Naive thymus-derived CD4-positive, alpha-beta T cell (primary cell): Measurements from ENCODE around the gene HHLA2. TPM values are rescaled to one million over a fixed set of nuclear protein-coding genes. Genes with fewer than 3 reads are reported as not detected.
A peak's percentile ranks its signal among the peaks of the same experiment; 100 is the strongest.

Source experiments
- ATAC-seq: fragments of 150-1000 bp; cut with Tn5 transposase; 2 replicates; pipeline ENCODE4 v1.10.0; 2021; ENCODE audit warnings: mild to moderate bottlenecking, moderate library complexity
- CTCF ChIA-PET: fragments of 350-600 bp; sonication (Branson Sonifier 250); formaldehyde crosslinking; loops from one replicate; lab custom pipeline; 2021; ENCODE audit warnings: antibody characterized with exemption; lab: Charles Lee
- POLR2A ChIA-PET: fragments of 350-600 bp; sonication (Branson Sonifier 250); formaldehyde crosslinking; loops from one replicate; lab custom pipeline; 2021; ENCODE audit warnings: antibody characterized with exemption, inconsistent platforms; lab: Charles Lee
- DNase-seq, 9 donors: peaks; one replicate each; pipeline versions ENCODE4 v3.0.0 to v3.0.0-alpha.2; 2020 to 2022; ENCODE audit warnings: mixed read lengths in 1 of 9
- H3K27ac ChIP-seq: one replicate; pipeline ENCODE4 v1.7.0; 2013; ENCODE audit warnings: mild to moderate bottlenecking, low read depth, low read length, moderate library complexity
- H3K27me3 ChIP-seq, 2 donors: one replicate each; pipeline ENCODE4 v1.7.0; 2013; ENCODE audit warnings: low read length in 2 of 2, mild to moderate bottlenecking in 2 of 2, moderate library complexity in 2 of 2; ENCODE audit not compliant: control insufficient read depth in 2 of 2, insufficient read depth in 2 of 2
- H3K36me3 ChIP-seq, 3 experiments: 1 replicate in 2 of 3; 2 replicates in 1 of 3; pipeline ENCODE4 v1.7.0; 2013; ENCODE audit warnings: low read length in 3 of 3, mild to moderate bottlenecking in 3 of 3, moderate library complexity in 1 of 3; ENCODE audit not compliant: insufficient read depth in 3 of 3, control insufficient read depth in 2 of 3
- H3K4me1 ChIP-seq, 2 donors: one replicate each; pipeline ENCODE4 v1.7.0; 2013; ENCODE audit warnings: low read length in 2 of 2, mild to moderate bottlenecking in 2 of 2, moderate library complexity in 1 of 2; ENCODE audit not compliant: control insufficient read depth in 2 of 2, insufficient read depth in 2 of 2
- H3K4me3 ChIP-seq: 2 replicates; pipeline ENCODE4 v1.7.0; 2013; ENCODE audit warnings: mild to moderate bottlenecking, low read length
- H3K9me3 ChIP-seq, 3 experiments: 1 replicate in 2 of 3; 2 replicates in 1 of 3; pipeline ENCODE4 v1.7.0; 2013; ENCODE audit warnings: low read length in 3 of 3; ENCODE audit not compliant: control insufficient read depth in 2 of 3
- H3K27ac Mint-ChIP-seq, 9 donors: one replicate each; pipeline ENCODE4 v1.8.0; 2020 to 2022; ENCODE audit warnings: mixed read lengths in 9 of 9, mild to moderate bottlenecking in 8 of 9, moderate library complexity in 5 of 9, inconsistent platforms in 2 of 9
- H3K27me3 Mint-ChIP-seq, 5 donors: one replicate each; pipeline ENCODE4 v1.8.0; 2021 to 2022; ENCODE audit warnings: mixed read lengths in 5 of 5, mild to moderate bottlenecking in 1 of 5
- H3K36me3 Mint-ChIP-seq, 5 donors: one replicate each; pipeline ENCODE4 v1.8.0; 2020 to 2022; ENCODE audit warnings: mixed read lengths in 5 of 5, mild to moderate bottlenecking in 3 of 5, inconsistent platforms in 1 of 5
- H3K4me1 Mint-ChIP-seq, 7 donors: one replicate each; pipeline ENCODE4 v1.8.0; 2020 to 2022; ENCODE audit warnings: mixed read lengths in 7 of 7, mild to moderate bottlenecking in 3 of 7, inconsistent platforms in 1 of 7
- H3K4me3 Mint-ChIP-seq, 10 donors: one replicate each; pipeline ENCODE4 v1.8.0; 2020 to 2022; ENCODE audit warnings: mild to moderate bottlenecking in 10 of 10, mixed read lengths in 10 of 10, moderate library complexity in 6 of 10, inconsistent platforms in 2 of 10
- H3K9me3 Mint-ChIP-seq, 11 donors: one replicate each; pipeline ENCODE4 v1.8.0; 2020 to 2022; ENCODE audit warnings: mixed read lengths in 11 of 11, mild to moderate bottlenecking in 4 of 11, inconsistent platforms in 1 of 11, moderate library complexity in 1 of 11
- intact Hi-C, 2 donors: fragments of 100-400 bp; cut with micrococcal nuclease; formaldehyde crosslinking; loops; one replicate each; pipeline ENCODE4 v1.15.1; 2023
- polyA plus RNA-seq, 2 donors: library from polyadenylated mRNA; unstranded; fragments of 300-500 nt; fragmentation: Illumina TruSeq; gene quantifications; one replicate each; pipeline ENCODE4 v1.2.3, GENCODE V29; 2021
- total RNA-seq, 6 experiments: library from RNA in 5 of 6; stranded (reverse) in 5 of 6; gene quantifications; 1 replicate in 5 of 6; 2 replicates in 1 of 6; pipeline ENCODE4 v1.2.3 and lab custom pipeline; 2021 to 2026

Gene HHLA2
- total and polyA plus RNA-seq, 7 experiments from 2014 or later = 0.13 to 4.5 (median 0.34) TPM; not detected in 1

DNA sequence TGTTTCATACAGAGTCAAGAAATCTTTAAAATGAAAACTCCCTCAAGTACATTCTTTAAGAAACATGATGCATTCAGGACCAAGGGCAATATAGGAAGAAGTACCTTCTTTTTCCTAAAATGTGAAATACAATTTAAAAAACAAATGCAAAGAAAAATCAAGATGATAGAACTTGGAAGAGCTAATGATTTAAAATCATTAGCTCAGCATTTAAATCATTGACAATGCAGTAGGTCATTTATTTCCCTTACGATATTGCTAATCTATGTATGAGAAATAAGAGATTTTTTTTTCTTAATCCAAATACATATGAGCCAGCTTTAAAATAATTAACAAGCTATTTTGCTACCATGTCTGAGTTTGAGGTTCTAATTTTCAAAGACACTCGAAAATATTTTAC, 105.5 kb downstream of the HHLA2 start:
- Mint-ChIP-seq H3K27ac (no peak overlapping the region), H3K36me3 (peaks cover 0 to 4% (median 0%) of the 10 kb centered on the region in 5 donors), H3K4me3 (no peak overlapping the region), H3K4me1 (peaks cover 0 to 6% (median 2%) of the 10 kb centered on the region in 7 donors), H3K9me3 (peaks cover 0 to 8% (median 0%) of the 10 kb centered on the region in 11 donors), H3K27me3 (peaks cover 0 to 4% (median 0%) of the 10 kb centered on the region in 5 donors)
- Histone ChIP-seq H3K27me3 (no peaks in the 10 kb centered on the region), H3K27ac (no peak overlapping the region), H3K9me3 (no peaks in the 10 kb centered on the region), H3K4me3 (no peak overlapping the region), H3K4me1 (no peaks in the 10 kb centered on the region), H3K36me3 (no peaks in the 10 kb centered on the region)
- CTCF ChIA-PET = no interaction called here
- no peak for ATAC-seq
- DNase-seq = no peak
- intact Hi-C loops = loop anchor here (10.0 kb wide), 3 partner anchors 467 to 727 kb away; no protein-coding TSS in a partner anchor
- POLR2A ChIA-PET = no interaction called here

DNA sequence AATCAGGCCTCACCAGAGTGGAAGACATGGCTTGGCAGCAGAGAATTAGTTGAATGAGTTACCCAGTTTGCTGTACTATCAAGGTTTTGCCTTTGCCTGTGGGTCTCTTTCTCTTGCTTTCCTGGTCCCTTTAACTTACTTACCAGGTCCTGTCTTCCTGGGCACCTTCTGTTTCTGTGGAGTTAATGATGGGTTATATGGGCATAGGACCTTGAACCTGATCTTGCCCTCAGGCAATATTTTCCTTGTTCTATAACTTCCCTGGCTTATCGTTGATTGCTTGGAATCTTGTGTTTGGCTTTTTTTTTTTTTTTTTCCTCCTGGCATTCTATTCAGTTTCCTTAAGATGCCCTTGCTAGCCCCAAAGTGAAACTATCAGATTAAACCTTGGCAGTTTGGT, 106.8 kb downstream of the HHLA2 start:
- POLR2A ChIA-PET = no interaction called here
- H3K27ac Mint-ChIP-seq = no peak overlapping the region
- no peak overlapping the region for H3K27ac ChIP-seq

DNA sequence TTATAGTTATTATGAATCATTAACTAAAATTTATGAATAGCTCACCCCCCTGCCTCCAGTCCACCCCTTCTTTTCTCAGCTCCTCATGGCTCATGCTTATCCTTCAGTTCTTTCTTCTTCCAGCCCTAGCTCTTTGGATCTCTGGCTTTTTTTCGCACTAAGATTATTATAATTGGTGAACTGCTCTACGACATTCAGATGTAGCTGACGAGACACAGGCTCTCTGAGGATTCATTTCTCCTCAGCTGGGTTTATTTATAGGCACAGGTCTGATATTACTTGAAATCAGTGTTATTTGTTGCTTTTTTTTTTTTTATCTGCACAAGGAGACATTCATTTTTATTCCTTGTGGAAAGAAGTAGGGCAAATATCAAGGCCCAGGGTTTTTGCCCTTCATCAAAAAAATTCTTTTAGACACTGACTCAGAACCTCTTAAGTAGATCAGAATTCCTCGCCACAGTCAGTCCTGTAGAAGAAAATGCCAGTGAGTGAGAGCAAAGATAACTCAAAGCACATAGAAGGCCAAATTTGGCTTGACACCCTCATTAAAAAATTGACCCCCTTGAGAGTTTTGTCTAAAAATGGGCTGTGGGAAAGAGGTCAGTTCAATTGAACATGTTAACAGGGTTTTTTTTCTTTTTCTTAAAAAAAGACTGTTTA, 107.5 kb downstream of the HHLA2 start:
- H3K27me3 Mint-ChIP-seq = no peaks in the 10 kb centered on the region
- Histone ChIP-seq H3K36me3 (no peaks in the 10 kb centered on the region), H3K4me3 (no peak overlapping the region), H3K4me1 (no peaks in the 10 kb centered on the region), H3K27ac (no peak overlapping the region), H3K27me3 (no peaks in the 10 kb centered on the region), H3K9me3 (no peaks in the 10 kb centered on the region)
- no peak overlapping the region for H3K27ac Mint-ChIP-seq
- intact Hi-C loops = loop anchor here (10.0 kb wide), 3 partner anchors 469 to 729 kb away; no protein-coding TSS in a partner anchor
- ChIA-PET POLR2A (no interaction called here), CTCF (no interaction called here)
- ATAC-seq (no peak), DNase-seq (no peak)
- H3K9me3 Mint-ChIP-seq = peaks cover 0 to 8% (median 0%) of the 10 kb centered on the region in 11 donors
- H3K4me3 Mint-ChIP-seq = no peak overlapping the region
- peaks cover 0 to 6% (median 2%) of the 10 kb centered on the region in 7 donors for H3K4me1 Mint-ChIP-seq
- peaks cover 0 to 4% (median 0%) of the 10 kb centered on the region in 5 donors for H3K36me3 Mint-ChIP-seq

More for the DNA sequence above, 106.8 kb downstream of the HHLA2 start:
- Histone ChIP-seq H3K36me3 (no peaks in the 10 kb centered on the region), H3K4me3 (no peak overlapping the region), H3K4me1 (no peaks in the 10 kb centered on the region), H3K9me3 (no peaks in the 10 kb centered on the region), H3K27me3 (no peaks in the 10 kb centered on the region)
- peaks cover 0 to 4% (median 0%) of the 10 kb centered on the region in 5 donors for H3K36me3 Mint-ChIP-seq
- ATAC-seq = no peak
- no peaks in the 10 kb centered on the region for H3K27me3 Mint-ChIP-seq
- peaks cover 0 to 6% (median 2%) of the 10 kb centered on the region in 7 donors for H3K4me1 Mint-ChIP-seq
- intact Hi-C loops = loop anchor here (10.0 kb wide), 3 partner anchors 468 to 728 kb away; no protein-coding TSS in a partner anchor
- H3K4me3 Mint-ChIP-seq = no peak overlapping the region
- DNase-seq = no peak
- CTCF ChIA-PET = interaction anchor here (0.6 kb wide), 1 partner anchor 460 kb away, joined by 5 read pairs; no protein-coding TSS in a partner anchor
- H3K9me3 Mint-ChIP-seq = peaks cover 0 to 8% (median 0%) of the 10 kb centered on the region in 11 donors

- no peak overlapping the region for H3K27ac ChIP-seq
- no peaks in the 10 kb centered on the region for H3K36me3 ChIP-seq
- no peak for DNase-seq
- peaks cover 0 to 6% (median 2%) of the 10 kb centered on the region in 7 donors for H3K4me1 Mint-ChIP-seq
- H3K4me3 Mint-ChIP-seq = no peak overlapping the region
- CTCF ChIA-PET = interaction anchor here (0.6 to 1.9 kb wide), 6 partner anchors 13 to 728 kb away, joined by 3 to 6 read pairs (median 4); no protein-coding TSS in a partner anchor
- no peak overlapping the region for H3K4me3 ChIP-seq
- ATAC-seq = no peak
- peaks cover 0 to 4% (median 0%) of the 10 kb centered on the region in 5 donors for H3K36me3 Mint-ChIP-seq
- no peaks in the 10 kb centered on the region for H3K4me1 ChIP-seq
- POLR2A ChIA-PET = no interaction called here
- no peaks in the 10 kb centered on the region for H3K27me3 ChIP-seq
- no peaks in the 10 kb centered on the region for H3K9me3 ChIP-seq
- intact Hi-C loops = loop anchor here (10.0 kb wide), 3 partner anchors 470 to 730 kb away; no protein-coding TSS in a partner anchor
- no peak overlapping the region for H3K27ac Mint-ChIP-seq
- H3K27me3 Mint-ChIP-seq = no peaks in the 10 kb centered on the region
- peaks cover 0 to 8% (median 0%) of the 10 kb centered on the region in 11 donors for H3K9me3 Mint-ChIP-seq
Measured at GRCh38 chr3:108404368-108404767, 108.0 kb downstream of the HHLA2 start.

DNA sequence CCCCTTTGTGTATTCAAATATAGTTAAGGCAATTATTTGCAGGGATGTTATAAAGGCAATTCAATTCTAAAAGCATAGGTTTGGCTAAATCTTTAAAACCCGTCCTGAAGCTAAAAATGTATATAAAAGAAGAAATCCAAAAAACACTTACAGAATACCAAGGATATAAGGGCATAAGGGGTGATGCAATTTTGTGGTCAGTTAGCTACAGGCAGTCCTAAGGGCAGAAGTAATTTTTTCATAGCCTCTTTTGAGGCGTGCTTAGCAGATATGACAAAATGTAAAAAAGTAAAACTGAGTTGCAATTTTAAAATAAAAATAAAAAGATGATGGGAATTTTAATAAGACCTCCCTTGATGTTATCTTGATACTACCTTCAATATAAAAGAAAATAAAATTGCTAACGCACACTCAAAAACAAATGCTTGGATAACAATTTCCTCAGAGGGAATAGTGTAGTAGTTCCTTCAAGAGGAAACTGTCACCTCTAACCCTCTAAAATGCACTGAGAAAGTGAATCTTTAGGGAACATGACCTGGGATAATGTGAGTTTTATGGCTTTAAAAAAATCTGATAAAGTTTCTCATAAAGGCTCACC, 109.8 kb downstream of the HHLA2 start:
- H3K9me3 Mint-ChIP-seq = no peaks in the 10 kb centered on the region
- CTCF ChIA-PET = interaction anchor here (1.0 to 1.9 kb wide), 3 partner anchors 468 to 478 kb away, joined by 3 to 6 read pairs (median 5); no protein-coding TSS in a partner anchor
- no peaks in the 10 kb centered on the region for H3K27me3 ChIP-seq
- H3K4me1 ChIP-seq = no peaks in the 10 kb centered on the region
- no peak overlapping the region for H3K4me3 ChIP-seq
- peaks cover 0 to 3% (median 0%) of the 10 kb centered on the region in 5 donors for H3K27me3 Mint-ChIP-seq
- H3K27ac ChIP-seq = no peak overlapping the region
- ATAC-seq = no peak
- H3K4me3 Mint-ChIP-seq = no peak overlapping the region
- no peaks in the 10 kb centered on the region for H3K9me3 ChIP-seq
- DNase-seq = no peak
- POLR2A ChIA-PET = no interaction called here
- H3K27ac Mint-ChIP-seq = peak overlapping the region in 1 of 9 donors; percentile 2
- H3K4me1 Mint-ChIP-seq = peaks cover 0 to 6% (median 2%) of the 10 kb centered on the region in 7 donors
- H3K36me3 ChIP-seq = no peaks in the 10 kb centered on the region
- intact Hi-C loops = loop anchor here (1.0 to 10.0 kb wide), 11 partner anchors 183 to 1170 kb away; partner anchors contain the start of gene IFT57 (in 2 of the 2)
- no peaks in the 10 kb centered on the region for H3K36me3 Mint-ChIP-seq

- CTCF ChIA-PET = interaction anchor here (1.0 to 1.1 kb wide), 2 partner anchors 14 to 479 kb away, joined by 3 read pairs; no protein-coding TSS in a partner anchor
- Histone ChIP-seq H3K9me3 (no peaks in the 10 kb centered on the region), H3K4me3 (no peak overlapping the region), H3K36me3 (no peaks in the 10 kb centered on the region), H3K27me3 (no peaks in the 10 kb centered on the region), H3K27ac (no peak overlapping the region), H3K4me1 (no peaks in the 10 kb centered on the region)
- peaks cover 0 to 6% (median 0%) of the 10 kb centered on the region in 5 donors for H3K27me3 Mint-ChIP-seq
- peak in 4 of 9 donors; percentile 18 to 57 (median 50) for DNase-seq
- ATAC-seq = peak; percentile 82
- H3K4me3 Mint-ChIP-seq = no peak overlapping the region
- peaks cover 0 to 6% (median 2%) of the 10 kb centered on the region in 7 donors for H3K4me1 Mint-ChIP-seq
- intact Hi-C loops = loop anchor here (1.0 to 10.0 kb wide), 11 partner anchors 184 to 1170 kb away; partner anchors contain the start of gene IFT57 (in 2 of the 2)
- no peaks in the 10 kb centered on the region for H3K9me3 Mint-ChIP-seq
- H3K27ac Mint-ChIP-seq = peak overlapping the region in 1 of 9 donors; percentile 2
- H3K36me3 Mint-ChIP-seq = no peaks in the 10 kb centered on the region
- POLR2A ChIA-PET = no interaction called here
Measured at GRCh38 chr3:108406661-108407206, 110.4 kb downstream of the HHLA2 start.
